ENCODE data around the gene TNIP1. TPM values are rescaled to one million over a fixed set of nuclear protein-coding genes. Genes with fewer than 3 reads are reported as not detected.
A peak's percentile ranks its signal among the peaks of the same experiment; 100 is the strongest.

Gene TNIP1
- total RNA-seq, 4 donors from 2014 or later: 63.9 to 296 (median 223) TPM

DNA sequence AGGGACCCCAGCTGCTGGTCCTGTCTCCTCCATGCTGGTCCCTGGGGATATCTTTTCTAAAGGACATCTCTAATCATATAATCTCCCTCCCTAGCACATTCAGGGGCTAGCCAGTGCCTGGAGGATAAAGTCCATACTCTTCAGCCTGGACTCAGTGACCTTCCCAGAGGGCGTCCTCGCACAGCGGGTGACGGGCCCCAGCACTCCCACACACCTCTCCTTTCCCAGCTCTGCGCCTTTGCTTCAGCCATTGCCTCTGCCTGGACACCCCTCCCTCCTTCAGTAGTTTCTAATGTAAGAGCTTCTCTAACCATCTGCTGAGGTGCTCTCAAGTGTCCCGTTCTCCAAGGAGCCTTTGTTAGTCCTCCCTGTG, 15.2 kb upstream of the TNIP1 start:
- in situ Hi-C loops (cut with MboI; ENCODE audit: low pct_ligation_motif_present in 1 of 4, low pct_unique_long_range_greater_than_20kb in 1 of 4, low sequenced_read_pairs in 3 of 4): no loop called here
- intact Hi-C loops (cut with DNase I; ENCODE audit: low total_unique reads): no loop called here
- peak overlapping the region; percentile 87 to 89 (median 88) for H3K27ac ChIP-seq
- H3K36me3 ChIP-seq: no peaks in the 10 kb centered on the region
- H3K4me3 ChIP-seq: no peak overlapping the region
- H3K9me3 ChIP-seq: no peaks in the 10 kb centered on the region
- WGBS, 2 donors (ENCODE audit: low coverage in 1 of 2): 54 to 59% methylated on average over 5 to 6 of the region's 6 CpGs
- TF ChIP-seq POLR2AphosphoS5 (IDR thresholded peaks at IDR 0.05) (peak in 2 of 3 donors; percentile 4 to 45), CTCF (IDR thresholded peaks at IDR 0.05) (no peak)
- DNase-seq: no peak
- H3K27me3 ChIP-seq: no peaks in the 10 kb centered on the region
- peaks cover 37 to 85% (median 63%) of the 10 kb centered on the region in 4 donors for H3K4me1 ChIP-seq

DNA sequence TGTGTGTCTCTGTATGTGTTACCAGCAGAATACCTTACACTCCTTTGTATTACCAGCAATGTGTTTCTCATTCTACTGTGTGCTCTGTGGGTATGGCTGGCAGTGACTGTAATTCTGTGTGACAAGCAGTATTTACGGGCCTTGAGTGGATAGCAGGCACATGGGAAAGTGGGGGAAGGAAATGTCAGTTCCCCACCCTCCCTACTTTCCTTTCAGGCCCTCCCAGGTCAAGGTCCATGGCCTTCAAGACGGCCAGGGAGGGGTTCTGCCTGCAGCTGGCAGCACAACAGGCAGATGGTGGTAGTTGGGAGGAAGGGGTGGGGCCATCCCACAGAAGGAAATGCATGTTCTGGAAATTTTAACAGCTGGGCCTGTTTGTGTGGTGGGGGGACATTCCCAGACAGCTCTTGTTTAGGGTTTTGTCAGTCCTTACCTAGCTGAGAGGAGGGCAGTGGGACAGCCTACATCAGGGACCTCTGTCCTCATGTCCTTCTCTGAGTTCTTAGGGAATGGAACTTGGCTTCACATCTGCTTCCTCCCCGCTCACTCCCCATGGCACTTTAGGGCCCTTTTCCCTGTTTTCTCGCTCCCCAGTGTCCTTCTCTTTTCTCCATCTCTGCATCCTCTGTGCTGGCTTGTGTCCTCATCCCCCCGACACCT, 14.6 kb upstream of the TNIP1 start:
- TF ChIP-seq EP300 (IDR thresholded peaks at IDR 0.05; ENCODE audit: low read depth) (peak; percentile 93), POLR2A (IDR thresholded peaks at IDR 0.05) (peak; percentile 86), POLR2AphosphoS5 (IDR thresholded peaks at IDR 0.05) (peak; percentile 69 to 91 (median 86)), CTCF (IDR thresholded peaks at IDR 0.05) (peak in 1 of 5 experiments; percentile 18)
- H3K4me1 ChIP-seq: peaks cover 37 to 80% (median 58%) of the 10 kb centered on the region in 4 donors
- no peaks in the 10 kb centered on the region for H3K27me3 ChIP-seq
- H3K9me3 ChIP-seq: no peaks in the 10 kb centered on the region
- H3K27ac ChIP-seq: peak overlapping the region; percentile 87 to 89 (median 88)
- DNase-seq: peak; percentile 91
- intact Hi-C loops (cut with DNase I; ENCODE audit: low total_unique reads) (no loop called here), in situ Hi-C loops (cut with MboI; ENCODE audit: low pct_ligation_motif_present in 1 of 4, low pct_unique_long_range_greater_than_20kb in 1 of 4, low sequenced_read_pairs in 3 of 4) (no loop called here)
- H3K4me3 ChIP-seq: no peak overlapping the region
- H3K36me3 ChIP-seq: no peaks in the 10 kb centered on the region
- 24 to 44% methylated on average over 3 to 5 of the region's 5 CpGs for WGBS, 2 donors (ENCODE audit: low coverage in 1 of 2)

DNA sequence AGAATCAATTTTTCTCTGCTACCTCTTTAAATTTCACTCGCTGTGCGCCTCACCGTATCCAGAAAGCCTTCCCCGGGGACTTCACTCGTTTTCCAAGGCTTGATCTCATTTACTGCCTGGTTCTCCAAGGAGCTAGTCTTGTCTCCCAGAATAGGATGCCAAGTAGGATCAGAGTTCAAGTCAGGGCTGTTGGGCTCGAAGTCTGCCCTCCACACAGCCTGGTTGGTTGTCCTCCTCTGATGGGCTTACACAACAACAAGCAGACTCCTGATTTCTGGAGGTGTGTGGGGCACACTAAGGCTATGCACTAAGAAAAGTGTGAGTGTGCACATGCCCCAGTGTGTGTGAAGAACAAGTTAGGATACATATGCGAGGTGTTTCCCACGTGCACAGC, 14.0 kb upstream of the TNIP1 start:
- in situ Hi-C loops (cut with MboI; ENCODE audit: low pct_ligation_motif_present in 1 of 4, low pct_unique_long_range_greater_than_20kb in 1 of 4, low sequenced_read_pairs in 3 of 4): no loop called here
- intact Hi-C loops (cut with DNase I; ENCODE audit: low total_unique reads): no loop called here
- 34% methylated on average over 8 of the region's 8 CpGs; no CpG with 5 or more reads in 1 of the 2 donors for WGBS, 2 donors (ENCODE audit: low coverage in 1 of 2)

More for the DNA sequence above, 14.0 kb upstream of the TNIP1 start:
- peak overlapping the region; percentile 87 to 89 (median 88) for H3K27ac ChIP-seq
- TF ChIP-seq POLR2A (IDR thresholded peaks at IDR 0.05) (no peak), CTCF (IDR thresholded peaks at IDR 0.05) (no peak), POLR2AphosphoS5 (IDR thresholded peaks at IDR 0.05) (no peak), EP300 (IDR thresholded peaks at IDR 0.05; ENCODE audit: low read depth) (no peak)
- no peaks in the 10 kb centered on the region for H3K36me3 ChIP-seq
- DNase-seq: peak; percentile 56
- H3K4me3 ChIP-seq: no peak overlapping the region
- no peaks in the 10 kb centered on the region for H3K27me3 ChIP-seq
- peaks cover 37 to 73% (median 52%) of the 10 kb centered on the region in 4 donors for H3K4me1 ChIP-seq
- no peaks in the 10 kb centered on the region for H3K9me3 ChIP-seq

Data from transverse colon (tissue), 4 donors.